DOHH2 (cell line): ENCODE measurements around the gene KAT8.

Experiments
- EZH2phosphoT487 ChIP-seq: fragments of 200-600 bp; sonication (generic); IDR thresholded peaks from 2 replicates; pipeline ENCODE4 v1.6.1; 2017; ENCODE audit warnings: borderline replicate concordance, mild to moderate bottlenecking, antibody characterized with exemption, low read length, moderate library complexity, mixed read lengths
- TF ChIP-seq, protein P1 (sequence below): fragments of 200-600 bp; sonication (generic); IDR thresholded peaks from one replicate; pipeline ENCODE4 v1.5.1; 2014; ENCODE audit warnings: antibody characterized with exemption, mild to moderate bottlenecking, low read depth, low read length; ENCODE audit not compliant: poor library complexity, severe bottlenecking

DNA sequence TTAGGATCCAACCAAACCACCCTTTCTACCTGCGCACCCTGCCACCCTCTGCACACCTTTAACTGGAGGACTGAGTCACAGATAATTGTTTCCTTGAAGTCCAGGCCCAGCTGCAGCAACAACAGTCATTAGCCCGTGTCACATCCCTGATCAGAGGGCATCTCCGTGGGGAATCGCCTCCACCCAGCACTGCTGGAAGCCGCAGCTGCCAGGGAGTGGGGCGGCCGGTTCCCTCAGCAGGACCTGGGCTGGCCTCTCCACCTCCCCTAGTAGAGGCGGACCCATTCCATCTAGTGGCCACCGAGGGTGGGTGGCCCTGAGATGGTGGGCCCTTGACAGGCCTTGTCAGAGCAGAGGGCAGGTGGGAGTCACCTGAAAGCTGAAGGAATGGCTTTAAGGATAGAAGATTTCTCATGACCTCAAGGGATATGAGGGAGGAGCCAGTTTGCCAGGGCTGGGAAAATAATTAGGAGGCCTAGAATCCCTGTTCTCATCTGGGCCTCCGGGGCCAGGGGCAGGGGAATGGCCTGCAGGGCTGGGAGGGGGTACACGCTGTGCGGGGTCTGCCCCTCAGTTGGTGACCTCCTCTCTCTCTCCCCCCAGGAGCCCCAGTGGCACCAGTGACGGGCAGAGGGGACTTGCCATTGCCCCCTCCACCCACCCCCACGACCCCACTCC is 35.0 kb upstream of the KAT8 start:
- TF ChIP-seq, protein P1, sequence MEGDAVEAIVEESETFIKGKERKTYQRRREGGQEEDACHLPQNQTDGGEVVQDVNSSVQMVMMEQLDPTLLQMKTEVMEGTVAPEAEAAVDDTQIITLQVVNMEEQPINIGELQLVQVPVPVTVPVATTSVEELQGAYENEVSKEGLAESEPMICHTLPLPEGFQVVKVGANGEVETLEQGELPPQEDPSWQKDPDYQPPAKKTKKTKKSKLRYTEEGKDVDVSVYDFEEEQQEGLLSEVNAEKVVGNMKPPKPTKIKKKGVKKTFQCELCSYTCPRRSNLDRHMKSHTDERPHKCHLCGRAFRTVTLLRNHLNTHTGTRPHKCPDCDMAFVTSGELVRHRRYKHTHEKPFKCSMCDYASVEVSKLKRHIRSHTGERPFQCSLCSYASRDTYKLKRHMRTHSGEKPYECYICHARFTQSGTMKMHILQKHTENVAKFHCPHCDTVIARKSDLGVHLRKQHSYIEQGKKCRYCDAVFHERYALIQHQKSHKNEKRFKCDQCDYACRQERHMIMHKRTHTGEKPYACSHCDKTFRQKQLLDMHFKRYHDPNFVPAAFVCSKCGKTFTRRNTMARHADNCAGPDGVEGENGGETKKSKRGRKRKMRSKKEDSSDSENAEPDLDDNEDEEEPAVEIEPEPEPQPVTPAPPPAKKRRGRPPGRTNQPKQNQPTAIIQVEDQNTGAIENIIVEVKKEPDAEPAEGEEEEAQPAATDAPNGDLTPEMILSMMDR: no peak
- TF ChIP-seq EZH2phosphoT487: no peak
